SU-DHL-6 (cell line): ENCODE data around the gene CLEC4C.
"Not testable (repeated sequence)": the region's sequence is repeated elsewhere in the genome, so short reads cannot be mapped to it uniquely, and the experiment has no call there.

Experiments
- H2AFZ ChIP-seq: fragments of 200-600 bp; sonication (generic); 2 replicates; pipeline ENCODE4 v1.6.1; 2014; ENCODE audit warnings: low read depth, mild to moderate bottlenecking, moderate library complexity, mixed read lengths, antibody characterized with exemption, low read length; ENCODE audit not compliant: severe bottlenecking
- H3F3A ChIP-seq: fragments of 200-600 bp; shearing (Covaris generic); 2 replicates; pipeline ENCODE4 v1.6.0; 2016; ENCODE audit warnings: antibody characterized with exemption, mild to moderate bottlenecking; ENCODE audit not compliant: insufficient read depth
- H3K27ac ChIP-seq: fragments of 200-600 bp; sonication (generic); 2 replicates; pipeline ENCODE4 v1.5.1; 2016; ENCODE audit warnings: low read depth, mild to moderate bottlenecking, low read length, moderate library complexity, mixed read lengths
- H3K27me3 ChIP-seq: fragments of 200-600 bp; sonication (generic), shearing (Covaris generic); 2 replicates; pipeline ENCODE4 v1.6.0; 2014; ENCODE audit warnings: mild to moderate bottlenecking, low read length
- H3K36me3 ChIP-seq: fragments of 200-600 bp; sonication (generic); 2 replicates; pipeline ENCODE4 v1.6.1; 2014; ENCODE audit warnings: mild to moderate bottlenecking, low read length, mixed read lengths
- H3K4me2 ChIP-seq: fragments of 300-600, 200-600 bp; shearing (Covaris generic), sonication (generic); 2 replicates; pipeline ENCODE4 v1.6.0; 2014; ENCODE audit warnings: low read length, low read depth, mild to moderate bottlenecking; ENCODE audit not compliant: poor library complexity, severe bottlenecking
- H3K4me3 ChIP-seq: fragments of 200-600 bp; sonication (generic); 2 replicates; pipeline ENCODE4 v1.5.1; 2014; ENCODE audit warnings: antibody characterized with exemption, low read length, mild to moderate bottlenecking, mixed read lengths; ENCODE audit not compliant: insufficient read depth, poor library complexity, severe bottlenecking
- H3K79me2 ChIP-seq: fragments of 200-600 bp; sonication (generic); 2 replicates; pipeline ENCODE4 v1.6.1; 2014; ENCODE audit warnings: mild to moderate bottlenecking, low read length, moderate library complexity; ENCODE audit not compliant: insufficient read depth
- H3K9ac ChIP-seq: fragments of 200-600 bp; sonication (generic); 2 replicates; pipeline ENCODE4 v1.7.0; 2014; ENCODE audit warnings: mild to moderate bottlenecking, low read length
- H3K9me2 ChIP-seq: fragments of 200-600 bp; sonication (generic); replicated peaks from 2 replicates; pipeline ENCODE4 v1.6.1; 2014; ENCODE audit warnings: low read length; ENCODE audit not compliant: insufficient read depth
- H3K9me3 ChIP-seq: fragments of 200-600 bp; sonication (generic); 2 replicates; pipeline ENCODE4 v1.6.1; 2014; ENCODE audit warnings: low read length, mixed read lengths; ENCODE audit not compliant: insufficient read depth
- H4K20me1 ChIP-seq: fragments of 200-600 bp; sonication (generic); 2 replicates; pipeline ENCODE4 v1.6.1; 2014; ENCODE audit warnings: low read depth, mild to moderate bottlenecking, antibody characterized with exemption, low read length, moderate library complexity, mixed read lengths
- CTCF ChIP-seq: fragments of 200-600 bp; sonication (generic); IDR thresholded peaks from one replicate; pipeline ENCODE4 v1.5.1; 2017; ENCODE audit warnings: antibody characterized with exemption, mild to moderate bottlenecking, low read length, moderate library complexity; ENCODE audit not compliant: insufficient read depth, poor library complexity, severe bottlenecking
- EZH2phosphoT487 ChIP-seq: fragments of 200-600 bp; sonication (generic), shearing (Covaris generic); conservative IDR thresholded peaks from 2 replicates; pipeline ENCODE4 v1.6.1; 2018; ENCODE audit warnings: mild to moderate bottlenecking, antibody characterized with exemption, low read length, moderate library complexity, mixed read lengths

CLEC4C gene

GRCh38 chr12:7787574-7788293 lies 40.6 kb upstream of the CLEC4C start:
- Histone ChIP-seq H2AFZ (no peak overlapping the region), H3K27me3 (no peaks in the 10 kb centered on the region; the same call in 1 of the 2 replicates), H3K4me3 (no peak overlapping the region), H3K9ac (no peak overlapping the region), H4K20me1 (no peaks in the 10 kb centered on the region), H3K4me2 (no peak overlapping the region), H3K79me2 (no peaks in the 10 kb centered on the region), H3K9me3 (no peaks in the 10 kb centered on the region), H3K36me3 (no peaks in the 10 kb centered on the region), H3K9me2 (no peaks in the 10 kb centered on the region), H3F3A (no peaks in the 10 kb centered on the region), H3K27ac (no peak overlapping the region)
- no peak for TF ChIP-seq EZH2phosphoT487
- no peak for TF ChIP-seq CTCF

- no peaks in the 10 kb centered on the region for H3F3A ChIP-seq
- TF ChIP-seq CTCF (no peak), EZH2phosphoT487 (no peak)
- H2AFZ ChIP-seq, result no peak overlapping the region
- H4K20me1 ChIP-seq, result no peaks in the 10 kb centered on the region
- H3K9me3 ChIP-seq, result no peaks in the 10 kb centered on the region
- H3K27ac ChIP-seq, result no peak overlapping the region
- no peak overlapping the region for H3K4me2 ChIP-seq
- no peaks in the 10 kb centered on the region for H3K36me3 ChIP-seq
- no peaks in the 10 kb centered on the region for H3K9me2 ChIP-seq
- no peak overlapping the region for H3K9ac ChIP-seq
- H3K79me2 ChIP-seq, result no peaks in the 10 kb centered on the region
- no peak overlapping the region for H3K4me3 ChIP-seq
- H3K27me3 ChIP-seq, result no peaks in the 10 kb centered on the region; the same call in 1 of the 2 replicates
Observed at GRCh38 chr12:7784701-7785100, 37.5 kb upstream of the CLEC4C start.

GRCh38 chr12:7783433-7783832 lies 36.3 kb upstream of the CLEC4C start:
- not testable (repeated sequence) for H3K79me2 ChIP-seq, H3K4me3 ChIP-seq, H3K27me3 ChIP-seq, H3K9me3 ChIP-seq, H3K9ac ChIP-seq, H3K36me3 ChIP-seq, H3K27ac ChIP-seq, H2AFZ ChIP-seq, H3F3A ChIP-seq, H4K20me1 ChIP-seq, H3K4me2 ChIP-seq, H3K9me2 ChIP-seq

- Histone ChIP-seq H4K20me1 (no peaks in the 10 kb centered on the region), H3K27ac (no peak overlapping the region), H3K36me3 (no peaks in the 10 kb centered on the region), H3K9ac (no peak overlapping the region), H3K4me3 (no peak overlapping the region), H3K9me3 (no peaks in the 10 kb centered on the region), H3K79me2 (no peaks in the 10 kb centered on the region), H3F3A (no peaks in the 10 kb centered on the region), H3K9me2 (no peaks in the 10 kb centered on the region), H2AFZ (no peak overlapping the region), H3K4me2 (no peak overlapping the region), H3K27me3 (no peaks in the 10 kb centered on the region)
- TF ChIP-seq EZH2phosphoT487 (no peak), CTCF (no peak)
Observed at GRCh38 chr12:7782055-7782454, 34.9 kb upstream of the CLEC4C start.
